SW480 (cell line): ENCODE data around the gene PIPOX.
"Not testable (repeated sequence)": the region's sequence is repeated elsewhere in the genome, so short reads cannot be mapped to it uniquely, and the experiment has no call there.

Source experiments
- DNase-seq: peaks from one replicate; pipeline ENCODE4 v3.0.0-alpha.2; 2016; ENCODE audit warnings: low spot score

PIPOX gene

GRCh38 chr17:29076087-29076486 is 33.1 kb downstream of the PIPOX start:
- DNase-seq, result no peak

GRCh38 chr17:29076722-29077121 is 33.8 kb downstream of the PIPOX start:
- no peak for DNase-seq

GRCh38 chr17:29077320-29077719 is 34.4 kb downstream of the PIPOX start:
- no peak for DNase-seq

GRCh38 chr17:29078183-29079045 is 35.5 kb downstream of the PIPOX start:
- DNase-seq, result no peak

- DNase-seq, result no peak
These were observed 36.5 kb downstream of the PIPOX start for GRCh38 chr17:29079433-29079832.

- no peak for DNase-seq
These were observed 36.9 kb downstream of the PIPOX start for GRCh38 chr17:29079887-29080286.

- DNase-seq, result no peak
These were observed 37.4 kb downstream of the PIPOX start for GRCh38 chr17:29080323-29080722.

- DNase-seq, result no peak
These were observed 38.0 kb downstream of the PIPOX start for GRCh38 chr17:29080965-29081364.

GRCh38 chr17:29084541-29085146 is 41.7 kb downstream of the PIPOX start:
- no peak for DNase-seq

- no peak for DNase-seq
These were observed 42.3 kb downstream of the PIPOX start for GRCh38 chr17:29085223-29085622.

- DNase-seq, result no peak
These were observed 43.8 kb downstream of the PIPOX start for GRCh38 chr17:29086628-29087332.

GRCh38 chr17:29088782-29089181 is 45.8 kb downstream of the PIPOX start:
- DNase-seq, result not testable (repeated sequence)

- no peak for DNase-seq
These were observed 46.7 kb downstream of the PIPOX start for GRCh38 chr17:29089601-29090044.

- DNase-seq, result no peak
These were observed 47.2 kb downstream of the PIPOX start for GRCh38 chr17:29090108-29090507.

GRCh38 chr17:29090750-29091605 is 48.0 kb downstream of the PIPOX start:
- no peak for DNase-seq

- DNase-seq, result no peak
These were observed 48.8 kb downstream of the PIPOX start for GRCh38 chr17:29091606-29092289.

GRCh38 chr17:29093090-29093871 is 50.3 kb downstream of the PIPOX start:
- DNase-seq, result no peak

- DNase-seq, result no peak
These were observed 51.3 kb downstream of the PIPOX start for GRCh38 chr17:29094101-29094708.

GRCh38 chr17:29095439-29095838 is 52.5 kb downstream of the PIPOX start:
- DNase-seq, result no peak

GRCh38 chr17:29096094-29096493 is 53.2 kb downstream of the PIPOX start:
- no peak for DNase-seq
